ENCODE results near the gene HMCN2. TPM values are rescaled to one million over a fixed set of nuclear protein-coding genes. Genes with fewer than 3 reads are reported as not detected.

HMCN2 gene
- polyA plus RNA-seq, 2 of the 4 experiments (the other 2 are of a cell fraction), result 0.01 TPM; not detected in 1

DNA sequence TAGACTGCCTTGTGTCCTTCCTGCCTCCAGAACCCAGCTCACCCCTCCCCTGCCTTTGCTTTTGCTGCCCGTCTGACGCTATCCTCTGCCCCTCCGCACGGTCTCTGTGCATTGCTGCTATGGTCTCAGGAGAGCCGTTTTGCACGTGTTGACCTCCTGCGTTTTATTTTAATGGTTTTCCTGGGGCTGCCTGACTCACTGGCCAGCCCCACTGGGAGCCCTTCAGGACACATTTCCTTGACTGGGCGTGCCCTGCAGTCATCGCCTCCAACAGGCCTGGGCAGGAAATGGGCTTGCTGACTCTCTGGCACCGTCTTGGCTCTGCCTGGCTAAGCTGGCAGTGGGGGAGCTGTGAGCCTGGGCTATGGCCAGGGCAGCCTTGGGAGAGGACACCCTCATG is 161.3 kb downstream of the HMCN2 start:
- Histone ChIP-seq H3K4me1 (0 out of 3 replicates have a peak, but pooled peaks cover 5% of the 10 kb centered on the region), H3K27ac (no peak overlapping the region), H3K4me2 (no peak overlapping the region), H3K9me3 (no peaks in the 10 kb centered on the region), H3K4me3 (no peak overlapping the region)
- 59% methylated on average over 9 of the region's 10 CpGs for WGBS (ENCODE audit: missing lambda C conversion rate)
- POLR2A ChIA-PET, result no interaction called here
- ATAC-seq (peak in 1 of 2 experiments; percentile 55; a peak in 3 of 6 replicates), DNase-seq (ENCODE audit: low read depth in 1 of 2, low spot score in 1 of 2) (peak; percentile 33 to 48), FAIRE-seq (no peak)
- TF ChIP-seq HOXB13 (CRISPR knock-in tag; IDR thresholded peaks at IDR 0.05; ENCODE audit: low read depth), result no peak
- TF ChIP-seq BCL3 (IDR thresholded peaks at IDR 0.05), result no peak
- TF ChIP-seq HEYL (CRISPR knock-in tag; IDR thresholded peaks at IDR 0.05), result no peak
- no peak for TF ChIP-seq POLR2AphosphoS2 (conservative IDR thresholded peaks at IDR 0.05; ENCODE audit: low read length)
- no peak for TF ChIP-seq EP300 (IDR thresholded peaks at IDR 0.05)
- TF ChIP-seq RARB (CRISPR knock-in tag; IDR thresholded peaks at IDR 0.05), result no peak
- TF ChIP-seq ZC3H11A (IDR thresholded peaks at IDR 0.05), result no peak
- no peak for TF ChIP-seq KDM5A (IDR thresholded peaks at IDR 0.05)
- TF ChIP-seq JUNB (IDR thresholded peaks at IDR 0.05), result no peak
- TF ChIP-seq ESRRA (IDR thresholded peaks at IDR 0.05; ENCODE audit: borderline replicate concordance, low read length), result no peak
- no peak for TF ChIP-seq RCOR1 (IDR thresholded peaks at IDR 0.05; ENCODE audit: low read depth, low read length)
- no peak for TF ChIP-seq RFX5 (IDR thresholded peaks at IDR 0.05)
- TF ChIP-seq KDM1A (IDR thresholded peaks at IDR 0.05; ENCODE audit: low read depth), result no peak
- TF ChIP-seq, protein P1, sequence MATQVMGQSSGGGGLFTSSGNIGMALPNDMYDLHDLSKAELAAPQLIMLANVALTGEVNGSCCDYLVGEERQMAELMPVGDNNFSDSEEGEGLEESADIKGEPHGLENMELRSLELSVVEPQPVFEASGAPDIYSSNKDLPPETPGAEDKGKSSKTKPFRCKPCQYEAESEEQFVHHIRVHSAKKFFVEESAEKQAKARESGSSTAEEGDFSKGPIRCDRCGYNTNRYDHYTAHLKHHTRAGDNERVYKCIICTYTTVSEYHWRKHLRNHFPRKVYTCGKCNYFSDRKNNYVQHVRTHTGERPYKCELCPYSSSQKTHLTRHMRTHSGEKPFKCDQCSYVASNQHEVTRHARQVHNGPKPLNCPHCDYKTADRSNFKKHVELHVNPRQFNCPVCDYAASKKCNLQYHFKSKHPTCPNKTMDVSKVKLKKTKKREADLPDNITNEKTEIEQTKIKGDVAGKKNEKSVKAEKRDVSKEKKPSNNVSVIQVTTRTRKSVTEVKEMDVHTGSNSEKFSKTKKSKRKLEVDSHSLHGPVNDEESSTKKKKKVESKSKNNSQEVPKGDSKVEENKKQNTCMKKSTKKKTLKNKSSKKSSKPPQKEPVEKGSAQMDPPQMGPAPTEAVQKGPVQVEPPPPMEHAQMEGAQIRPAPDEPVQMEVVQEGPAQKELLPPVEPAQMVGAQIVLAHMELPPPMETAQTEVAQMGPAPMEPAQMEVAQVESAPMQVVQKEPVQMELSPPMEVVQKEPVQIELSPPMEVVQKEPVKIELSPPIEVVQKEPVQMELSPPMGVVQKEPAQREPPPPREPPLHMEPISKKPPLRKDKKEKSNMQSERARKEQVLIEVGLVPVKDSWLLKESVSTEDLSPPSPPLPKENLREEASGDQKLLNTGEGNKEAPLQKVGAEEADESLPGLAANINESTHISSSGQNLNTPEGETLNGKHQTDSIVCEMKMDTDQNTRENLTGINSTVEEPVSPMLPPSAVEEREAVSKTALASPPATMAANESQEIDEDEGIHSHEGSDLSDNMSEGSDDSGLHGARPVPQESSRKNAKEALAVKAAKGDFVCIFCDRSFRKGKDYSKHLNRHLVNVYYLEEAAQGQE (IDR thresholded peaks at IDR 0.05), result no peak
- no peak for TF ChIP-seq HES2 (IDR thresholded peaks at IDR 0.05)
- TF ChIP-seq EHF (CRISPR knock-in tag; IDR thresholded peaks at IDR 0.05), result no peak
- TF ChIP-seq, protein P2, sequence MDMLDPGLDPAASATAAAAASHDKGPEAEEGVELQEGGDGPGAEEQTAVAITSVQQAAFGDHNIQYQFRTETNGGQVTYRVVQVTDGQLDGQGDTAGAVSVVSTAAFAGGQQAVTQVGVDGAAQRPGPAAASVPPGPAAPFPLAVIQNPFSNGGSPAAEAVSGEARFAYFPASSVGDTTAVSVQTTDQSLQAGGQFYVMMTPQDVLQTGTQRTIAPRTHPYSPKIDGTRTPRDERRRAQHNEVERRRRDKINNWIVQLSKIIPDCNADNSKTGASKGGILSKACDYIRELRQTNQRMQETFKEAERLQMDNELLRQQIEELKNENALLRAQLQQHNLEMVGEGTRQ (IDR thresholded peaks at IDR 0.05), result no peak
- CTCF ChIA-PET, result interaction anchor here (0.7 to 1.4 kb wide), 3 partner anchors 29 to 34 kb away, joined by 3 to 4 read pairs (median 4); no protein-coding TSS in a partner anchor

- no peak for TF ChIP-seq HOXB5 (CRISPR knock-in tag; IDR thresholded peaks at IDR 0.05)
- TF ChIP-seq, protein P3, sequence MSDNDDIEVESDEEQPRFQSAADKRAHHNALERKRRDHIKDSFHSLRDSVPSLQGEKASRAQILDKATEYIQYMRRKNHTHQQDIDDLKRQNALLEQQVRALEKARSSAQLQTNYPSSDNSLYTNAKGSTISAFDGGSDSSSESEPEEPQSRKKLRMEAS (IDR thresholded peaks at IDR 0.05), result no peak
- TF ChIP-seq, protein P2 (IDR thresholded peaks at IDR 0.05), result no peak
- no peak for TF ChIP-seq PHF8 (IDR thresholded peaks at IDR 0.05; ENCODE audit: borderline replicate concordance, low read depth)
- TF ChIP-seq RAD21 (conservative IDR thresholded peaks at IDR 0.05 in 1 of 2, IDR thresholded peaks at IDR 0.05 in 1 of 2), result no peak
- TF ChIP-seq JUNB (IDR thresholded peaks at IDR 0.05), result no peak
- no peak for TF ChIP-seq ZSCAN20 (CRISPR knock-in tag; IDR thresholded peaks at IDR 0.05)
- TF ChIP-seq PBX3 (IDR thresholded peaks at IDR 0.05), result no peak
- no peak for TF ChIP-seq CEBPB (IDR thresholded peaks at IDR 0.05)
- no peak for TF ChIP-seq FOSB (CRISPR knock-in tag; IDR thresholded peaks at IDR 0.05)
- no peak for TF ChIP-seq HOXA7 (CRISPR knock-in tag; IDR thresholded peaks at IDR 0.05)
- TF ChIP-seq RNF2 (IDR thresholded peaks at IDR 0.05; ENCODE audit: borderline replicate concordance, low read depth), result no peak
- Histone ChIP-seq H3K9me3 (no peaks in the 10 kb centered on the region), H3K27ac (0 out of 6 replicates have a peak overlapping the region, but pooled peaks of 1 of the 2 experiments have one; percentile 21), H3K4me3 (no peak overlapping the region), H3K4me2 (no peak overlapping the region), H3K4me1 (0 out of 3 replicates have a peak, but pooled peaks cover 5% of the 10 kb centered on the region)
- no peak for FAIRE-seq
- CTCF ChIA-PET, result interaction anchor here (0.8 to 1.4 kb wide), 3 partner anchors 30 to 83 kb away, joined by 3 to 4 read pairs (median 3); no protein-coding TSS in a partner anchor
- POLR2A ChIA-PET, result no interaction called here
- WGBS (ENCODE audit: missing lambda C conversion rate), result 89% methylated on average over 9 of the region's 12 CpGs
- no peak for ATAC-seq
- no peak for DNase-seq (ENCODE audit: low read depth in 1 of 2, low spot score in 1 of 2)
Measured at GRCh38 chr9:130427326-130427725, 161.8 kb downstream of the HMCN2 start.
